GM12892 (cell line): ENCODE results near the gene LRRFIP2.

Experiments used
- POLR2A ChIP-seq: IDR thresholded peaks from 2 replicates; pipeline ENCODE4 v1.6.1; 2011; ENCODE audit warnings: low read depth, low read length, control low read depth
- POLR2AphosphoS5 ChIP-seq: IDR thresholded peaks from 2 replicates; pipeline ENCODE4 v1.6.1; 2011; ENCODE audit warnings: low read depth, low read length, control low read depth

- no peak for TF ChIP-seq POLR2A
- TF ChIP-seq POLR2AphosphoS5: no peak
Measured at GRCh38 chr3:37150621-37151020, 23.8 kb downstream of the LRRFIP2 start.
